GM18520 (cell line): Measurements from ENCODE around the gene NUBP2.

ENCODE experiments used
- ATAC-seq: cut with Tn5 transposase; IDR thresholded peaks from one replicate; pipeline ENCODE4 v1.9.1; 2021; ENCODE audit not compliant: unreplicated experiment

NUBP2 gene

DNA sequence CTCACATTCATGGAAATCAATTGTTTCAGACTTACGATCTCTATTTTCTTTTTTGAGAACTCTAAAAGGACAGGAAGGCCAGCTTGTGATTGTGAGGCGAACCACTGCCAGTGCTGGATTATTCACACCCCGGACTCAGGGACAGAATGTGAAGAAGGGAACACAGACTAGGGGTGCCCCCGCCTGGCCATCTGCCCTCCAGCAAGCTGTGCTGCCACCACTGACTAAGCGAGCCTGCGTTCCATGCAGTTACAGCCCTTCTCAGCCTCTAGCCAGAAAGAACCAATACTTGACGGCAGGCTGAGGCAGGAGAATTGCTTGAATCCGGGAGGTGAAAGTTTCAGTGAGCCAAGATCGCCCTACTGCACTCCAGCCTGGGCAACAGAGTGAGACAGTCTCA is 41.1 kb downstream of the NUBP2 start:
- ATAC-seq: no peak

DNA sequence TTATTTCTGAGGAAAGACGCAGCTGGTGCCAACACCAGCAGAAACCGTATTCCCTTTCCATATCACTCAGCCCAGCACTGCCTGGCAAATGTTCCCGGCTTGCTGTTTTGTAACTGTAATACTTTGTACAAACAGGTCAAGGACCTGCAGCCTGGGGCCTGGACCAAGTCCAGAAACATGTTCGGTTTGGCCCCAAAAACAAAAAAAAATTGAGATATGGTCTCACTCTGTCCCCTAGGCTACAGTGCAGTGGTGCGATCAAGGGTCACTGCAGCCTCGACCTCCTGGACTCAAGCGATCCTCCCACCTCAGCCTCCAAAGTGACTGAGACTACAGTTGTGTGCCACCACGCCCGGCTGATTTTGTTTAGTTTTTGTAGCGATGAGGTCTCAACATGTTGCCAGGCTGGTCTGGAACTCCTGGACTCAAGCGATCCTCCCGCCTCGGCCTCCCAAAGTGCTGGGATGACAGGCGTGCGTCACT is 42.7 kb downstream of the NUBP2 start:
- no peak for ATAC-seq

DNA sequence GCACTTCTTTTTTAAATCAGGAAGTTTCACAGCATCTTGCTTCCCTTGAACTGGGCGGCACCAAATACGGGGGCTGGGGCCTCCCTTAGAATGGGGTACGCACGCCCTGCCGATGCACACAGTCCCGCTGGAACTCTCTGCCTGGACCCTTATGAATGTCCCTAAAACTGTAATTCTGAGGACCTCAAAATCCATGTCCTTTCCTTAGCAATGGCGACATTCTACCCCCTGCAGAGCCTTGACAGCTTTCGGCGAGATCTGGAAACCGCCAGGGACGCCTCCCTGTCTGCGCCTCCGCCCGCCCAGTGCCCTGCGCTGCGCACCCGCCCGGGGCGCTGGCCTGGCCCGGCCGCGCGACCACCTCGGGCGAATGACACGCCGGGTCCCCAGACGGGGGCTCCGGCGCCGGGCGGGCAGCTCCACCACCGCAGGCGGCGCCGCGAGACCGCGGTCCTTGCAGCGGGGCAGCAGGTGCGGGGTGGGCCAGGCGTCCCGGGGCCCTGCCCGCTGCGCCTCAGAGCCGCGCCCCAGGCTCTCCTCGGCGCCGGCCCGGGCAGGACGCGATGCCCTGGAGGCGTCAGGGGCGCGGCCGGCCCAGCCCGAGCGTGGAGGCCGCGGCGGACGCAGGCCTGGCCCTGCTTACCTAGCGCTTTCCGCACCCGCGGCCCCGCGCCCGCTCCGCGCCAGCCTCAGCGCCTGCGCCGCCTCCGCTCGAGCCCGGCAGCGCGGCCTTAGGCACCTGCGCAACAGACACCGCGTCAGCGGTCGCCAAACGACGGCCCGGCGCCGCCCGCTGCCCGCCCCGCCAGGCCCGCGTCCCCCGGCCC is 43.3 kb downstream of the NUBP2 start:
- ATAC-seq: peak; percentile 42

DNA sequence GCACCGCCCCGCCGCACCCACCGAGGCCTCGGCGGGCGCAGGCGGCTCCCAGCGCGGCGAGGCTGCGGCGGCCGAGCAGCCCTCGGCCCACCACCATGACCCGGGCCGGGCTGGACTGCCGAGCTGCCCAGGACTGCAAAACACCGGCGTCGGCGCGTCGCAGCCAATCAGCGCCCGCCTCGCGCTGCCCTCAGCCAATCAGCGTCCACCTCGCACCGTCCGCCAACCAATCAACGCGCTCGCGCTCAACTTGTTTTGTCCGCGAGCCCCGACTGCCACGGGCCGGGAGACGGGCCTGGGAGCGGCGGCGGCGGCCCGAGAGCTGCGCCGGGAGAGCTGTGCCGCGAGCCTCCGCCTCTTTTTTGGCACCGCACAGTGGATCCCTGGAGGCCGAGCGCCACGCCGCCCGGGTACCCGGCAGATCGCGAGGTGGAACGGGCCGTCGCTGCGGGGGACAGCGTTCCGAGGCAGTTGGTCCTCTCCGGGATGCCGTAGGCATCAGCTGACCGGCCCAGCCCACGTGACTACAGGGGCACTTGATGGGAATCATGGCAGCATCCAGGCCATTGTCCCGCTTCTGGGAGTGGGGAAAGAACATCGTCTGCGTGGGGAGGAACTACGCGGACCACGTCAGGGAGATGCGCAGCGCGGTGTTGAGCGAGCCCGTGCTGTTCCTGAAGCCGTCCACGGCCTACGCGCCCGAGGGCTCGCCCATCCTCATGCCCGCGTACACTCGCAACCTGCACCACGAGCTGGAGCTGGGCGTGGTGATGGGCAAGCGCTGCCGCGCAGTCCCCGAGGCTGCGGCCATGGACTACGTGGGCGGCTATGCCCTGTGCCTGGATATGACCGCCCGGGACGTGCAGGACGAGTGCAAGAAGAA is 44.2 kb downstream of the NUBP2 start, which contains the start of the genes FAHD1 and HAGH:
TSS of gene FAHD1 (plus strand) at position 516 of the 883 bp plus-strand sequence. CDS start at position 549, 33 bp downstream.
TSS of gene HAGH (minus strand) at position 135 of the 883 bp plus-strand sequence. CDS start at position 97, 38 bp downstream.
- ATAC-seq: peak; percentile 83

DNA sequence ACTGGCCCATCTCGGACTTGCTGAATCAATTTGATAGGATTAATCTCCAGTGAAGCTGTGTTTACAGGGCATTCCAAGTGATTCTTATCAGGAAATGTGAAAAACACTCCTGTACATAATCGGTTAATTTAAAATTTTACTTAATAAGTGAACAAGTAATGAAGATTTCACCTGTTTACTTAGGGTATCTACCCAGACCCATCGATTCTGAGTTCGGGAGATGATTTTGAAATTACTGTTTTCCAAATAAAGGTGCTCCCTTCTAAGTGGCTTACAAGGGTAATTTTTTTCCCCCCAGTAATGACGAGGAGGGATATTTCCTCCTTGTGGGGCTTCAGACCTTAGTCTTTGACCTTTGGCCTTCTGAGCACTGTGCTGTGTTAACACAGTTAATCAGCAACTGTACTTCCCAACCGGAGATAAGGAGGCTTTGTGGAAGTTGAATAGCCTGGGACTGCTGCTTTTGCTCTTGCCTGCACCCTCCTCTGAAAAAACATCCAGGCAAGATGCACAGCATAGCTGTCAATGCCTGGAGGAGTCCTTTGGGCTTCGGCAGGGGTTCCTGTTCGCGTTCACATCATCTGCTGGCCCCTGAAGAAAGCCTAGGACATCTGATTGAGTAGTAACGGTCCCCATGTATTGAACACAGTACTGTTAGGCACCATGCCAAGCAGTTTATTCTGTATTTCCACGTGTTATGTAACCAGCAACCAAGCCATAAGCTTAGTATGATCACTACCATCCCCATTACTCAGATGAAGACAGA is 46.1 kb downstream of the NUBP2 start:
- ATAC-seq: no peak

DNA sequence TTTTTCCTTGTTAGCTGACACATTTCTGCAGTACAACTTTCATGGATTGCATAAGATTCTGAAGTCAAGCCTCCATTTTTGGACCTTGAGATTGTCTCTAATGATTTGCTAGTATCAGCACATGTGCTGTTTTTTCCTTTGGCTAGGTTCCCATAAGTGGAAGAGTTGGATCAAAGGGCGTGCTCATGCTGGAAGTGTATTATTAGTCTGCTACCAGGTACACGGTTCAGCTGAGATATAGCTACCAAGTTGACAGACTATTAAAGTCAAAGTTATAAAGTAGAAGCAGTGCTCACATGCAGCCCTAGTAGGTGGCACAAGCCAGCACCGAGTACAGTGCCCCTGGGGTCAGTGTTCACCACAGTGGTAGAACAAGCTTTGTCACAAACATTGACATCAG is 47.5 kb downstream of the NUBP2 start:
- no peak for ATAC-seq

DNA sequence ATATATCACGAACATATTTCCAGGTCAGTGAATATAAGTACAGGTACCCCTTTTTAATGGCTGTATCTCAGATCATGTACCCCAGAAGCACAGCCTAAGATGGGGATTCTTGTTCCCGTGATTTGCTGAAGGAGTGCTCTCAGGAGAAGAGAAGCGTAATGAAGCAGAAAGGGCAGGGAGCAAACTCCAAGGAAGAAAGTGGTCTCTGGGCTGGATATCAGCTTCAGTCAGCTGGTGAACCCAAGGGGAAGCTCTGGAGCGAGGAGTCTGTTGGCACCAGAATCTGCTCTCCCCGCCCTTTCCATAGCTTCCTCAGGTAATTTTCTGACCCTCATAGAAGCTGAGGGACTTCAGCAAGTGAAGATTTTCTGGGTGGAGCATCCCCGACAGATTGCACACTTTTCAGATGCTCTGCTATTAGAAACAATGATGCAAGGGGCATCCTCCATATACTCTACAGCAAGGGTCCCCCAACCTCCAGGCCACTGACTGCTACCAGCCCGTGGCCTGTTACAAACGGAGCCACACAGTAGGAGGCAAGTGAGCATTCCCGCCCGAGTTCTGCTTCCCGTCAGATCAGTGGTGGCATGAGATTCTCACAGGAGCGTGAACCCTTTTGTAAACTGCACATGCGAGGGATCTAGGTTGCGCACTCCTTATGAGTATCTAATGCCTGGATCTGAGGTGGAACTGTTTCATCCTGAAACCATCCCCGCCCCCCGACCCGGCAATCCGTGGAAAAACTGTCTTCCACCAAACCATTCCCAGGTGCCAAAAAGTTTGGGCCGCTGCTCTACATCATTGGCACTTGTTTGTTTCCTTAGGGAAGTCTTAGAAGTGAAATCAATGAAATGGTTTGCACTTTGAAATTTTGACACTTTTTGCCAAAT is 48.7 kb downstream of the NUBP2 start:
- ATAC-seq: no peak

DNA sequence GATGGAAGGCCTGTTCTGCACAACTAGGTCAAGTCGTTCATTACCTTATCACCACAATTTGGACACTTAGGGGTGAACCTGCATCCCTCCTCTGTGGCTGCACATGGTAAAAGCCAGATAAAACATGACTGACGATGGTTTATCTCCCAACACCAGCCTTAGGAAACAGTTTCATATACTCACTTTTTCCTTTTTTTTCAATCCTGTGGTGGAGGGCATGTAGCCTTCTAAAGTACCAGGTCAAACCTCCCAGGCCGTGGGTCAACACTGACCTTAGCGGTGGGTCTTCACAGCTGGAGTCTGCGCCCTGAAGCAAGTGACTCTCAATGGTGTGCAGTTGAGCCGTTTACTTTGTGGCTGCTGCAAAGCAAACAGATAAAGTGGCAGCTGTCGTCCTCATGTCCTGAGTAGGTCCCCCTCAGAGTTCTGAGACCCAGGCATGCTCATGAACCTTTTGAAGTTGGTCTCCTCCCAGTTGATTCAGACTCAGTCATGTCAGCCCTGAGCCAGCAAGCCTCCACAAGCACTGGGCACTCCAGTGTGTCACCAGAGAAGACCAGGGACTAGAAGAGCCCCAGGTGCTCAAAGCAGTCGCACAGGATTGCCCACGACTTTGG is 50.2 kb downstream of the NUBP2 start:
- no peak for ATAC-seq

DNA sequence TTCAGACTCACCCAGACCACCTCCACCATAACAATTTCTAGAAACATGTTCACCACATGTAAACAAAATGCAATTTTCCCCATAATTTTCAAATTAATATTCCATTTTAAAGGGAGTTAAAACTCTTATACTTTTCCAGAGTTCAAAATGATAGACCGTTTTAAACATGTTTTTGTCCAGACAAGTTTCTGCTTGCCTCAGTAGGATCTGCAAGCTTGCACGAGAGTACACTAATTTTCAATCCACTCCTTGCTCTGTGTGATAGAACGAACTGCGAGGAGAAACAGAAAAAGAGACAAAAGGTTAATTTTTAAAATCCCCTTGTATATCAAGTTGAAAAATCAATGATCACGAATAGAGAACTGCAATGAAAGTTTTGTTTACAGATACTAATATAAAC is 51.3 kb downstream of the NUBP2 start:
- no peak for ATAC-seq
